NCI-H2196 treated with DMSO at 0.1 percent for 48 hours (cell line): ENCODE measurements around the gene CASP6.
"Not testable (repeated sequence)": the region's sequence is repeated elsewhere in the genome, so short reads cannot be mapped to it uniquely, and the experiment has no call there.

Experiments
- DNase-seq: peaks from one replicate; lab custom pipeline; 2025; ENCODE audit not compliant: unreplicated experiment; lab: John Stamatoyannopoulos, UW

The CASP6 gene

GRCh38 chr4:109721033-109721432 lies 17.8 kb upstream of the CASP6 start:
- no peak for DNase-seq

- no peak for DNase-seq
These were observed 16.4 kb upstream of the CASP6 start for GRCh38 chr4:109719604-109720003.

- no peak for DNase-seq
These were observed 15.5 kb upstream of the CASP6 start for GRCh38 chr4:109718759-109719158.

DNA sequence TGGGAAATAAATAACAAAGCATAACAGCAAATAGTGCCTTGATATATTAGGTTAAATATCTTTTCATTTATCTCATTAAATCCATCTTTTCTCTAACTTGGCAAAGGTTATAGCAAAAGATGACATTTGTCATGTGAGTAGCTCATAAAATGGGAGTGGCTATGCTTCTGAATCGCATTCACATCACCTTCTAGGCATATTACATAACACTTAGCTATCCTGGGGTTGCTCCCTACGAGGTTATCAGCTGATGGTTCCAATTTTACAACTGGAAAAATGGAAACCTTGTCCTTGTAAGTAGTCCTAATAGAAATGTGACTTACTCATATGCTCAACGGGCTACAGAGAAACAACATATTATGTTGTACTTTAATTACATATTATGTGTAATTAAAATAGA lies 10.3 kb upstream of the CASP6 start:
- no peak for DNase-seq

- no peak for DNase-seq
These were observed 5.7 kb upstream of the CASP6 start for GRCh38 chr4:109708990-109709389.

- DNase-seq, result no peak
These were observed 5.2 kb upstream of the CASP6 start for GRCh38 chr4:109708435-109708834.

GRCh38 chr4:109703664-109704361 lies 568 bp upstream of the CASP6 start:
- no peak for DNase-seq

DNA sequence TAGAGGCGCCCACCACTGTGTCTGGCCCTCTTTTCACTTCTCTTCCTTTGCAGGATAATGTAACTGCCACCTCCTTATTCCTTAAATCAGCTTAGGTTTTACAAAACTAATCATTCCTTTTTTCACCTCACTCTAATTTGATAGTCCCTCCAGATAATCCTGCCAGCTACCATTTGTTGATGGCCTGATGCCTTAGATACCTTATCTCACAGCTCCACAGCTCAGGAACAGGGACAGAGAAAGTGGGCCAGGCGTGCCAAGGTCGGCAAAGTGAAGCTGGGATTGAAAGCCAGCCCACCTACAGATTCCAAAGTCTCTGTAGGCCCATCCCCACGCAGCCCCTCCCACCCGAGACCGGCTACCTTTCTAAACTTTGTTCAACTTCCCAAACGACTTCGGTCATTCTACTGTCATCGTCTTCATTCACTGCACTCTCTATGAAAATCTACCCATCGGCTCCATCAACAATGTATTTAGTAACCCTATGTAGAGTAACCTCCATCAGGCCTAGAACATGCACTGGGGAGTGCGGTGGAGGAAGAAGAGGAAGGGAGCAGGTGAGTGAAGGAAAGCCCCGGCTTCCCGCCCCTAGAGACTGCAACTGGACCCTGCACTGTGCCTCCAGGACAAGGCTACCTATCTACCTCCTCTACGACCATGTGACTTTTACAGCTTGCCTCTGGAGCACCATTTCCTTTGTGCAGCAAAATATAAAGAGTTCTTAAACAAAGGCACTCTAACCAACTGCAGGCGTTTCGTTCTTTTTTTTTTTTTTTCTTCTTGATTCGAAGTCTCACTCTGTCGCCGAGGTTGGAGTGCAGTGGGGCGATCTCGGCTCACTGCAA lies 1.5 kb downstream of the CASP6 start:
- no peak for DNase-seq

DNA sequence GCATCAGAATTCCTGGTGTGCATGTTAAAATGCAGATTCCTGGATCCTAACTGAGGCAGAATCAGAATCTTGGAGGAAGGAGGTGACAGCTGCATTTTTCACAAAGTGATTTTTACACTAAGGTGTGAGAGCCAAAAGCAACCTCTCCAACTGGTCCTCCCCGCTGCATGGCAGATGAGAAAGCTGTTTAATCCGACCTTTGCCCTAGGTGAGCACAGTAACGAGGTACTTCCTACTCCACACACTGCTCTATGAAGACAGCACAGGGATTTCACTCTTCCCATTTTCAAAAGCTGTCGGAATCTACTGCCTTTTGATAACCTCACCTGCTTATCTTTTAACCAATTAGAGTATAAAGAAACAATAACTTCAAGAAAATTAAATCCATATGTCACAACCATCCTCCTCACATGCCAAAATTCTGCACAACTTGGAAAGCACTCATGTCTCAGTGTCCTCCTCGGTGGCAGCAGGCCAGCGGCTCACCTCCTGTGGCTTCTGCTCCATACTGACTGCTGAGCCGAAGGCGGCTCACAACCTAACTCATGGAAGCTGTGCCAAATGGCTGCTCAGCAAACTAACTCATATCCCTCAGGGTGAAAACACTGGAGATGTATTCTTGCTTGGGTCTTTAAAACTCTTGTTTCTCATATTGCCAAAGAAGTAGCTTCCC lies 3.6 kb downstream of the CASP6 start:
- DNase-seq, result no peak

GRCh38 chr4:109698656-109699055 lies 4.6 kb downstream of the CASP6 start:
- no peak for DNase-seq

DNA sequence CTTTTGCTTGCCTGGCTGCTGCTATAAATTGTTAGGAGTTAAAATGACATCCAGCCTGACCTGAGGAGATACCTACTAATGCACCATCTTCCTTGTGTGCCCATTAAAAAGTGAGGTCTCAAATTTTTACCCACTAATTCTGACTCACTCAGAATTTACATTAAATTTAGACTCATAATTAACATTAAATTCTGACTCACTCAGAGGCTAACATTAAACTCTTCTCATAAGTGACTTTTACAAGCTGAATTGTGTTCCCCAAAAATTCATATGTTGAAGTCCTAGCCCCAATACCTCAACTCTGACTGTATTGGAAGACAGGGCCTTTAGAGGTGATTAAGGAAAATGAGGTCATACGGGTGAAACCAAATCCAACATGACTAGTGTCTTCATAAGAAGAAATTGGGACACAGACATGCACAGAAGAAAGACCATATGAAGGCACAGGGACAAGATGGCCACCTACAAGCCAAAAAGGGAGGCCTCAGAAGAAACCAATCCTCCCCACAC lies 11.8 kb downstream of the CASP6 start:
- no peak for DNase-seq

DNA sequence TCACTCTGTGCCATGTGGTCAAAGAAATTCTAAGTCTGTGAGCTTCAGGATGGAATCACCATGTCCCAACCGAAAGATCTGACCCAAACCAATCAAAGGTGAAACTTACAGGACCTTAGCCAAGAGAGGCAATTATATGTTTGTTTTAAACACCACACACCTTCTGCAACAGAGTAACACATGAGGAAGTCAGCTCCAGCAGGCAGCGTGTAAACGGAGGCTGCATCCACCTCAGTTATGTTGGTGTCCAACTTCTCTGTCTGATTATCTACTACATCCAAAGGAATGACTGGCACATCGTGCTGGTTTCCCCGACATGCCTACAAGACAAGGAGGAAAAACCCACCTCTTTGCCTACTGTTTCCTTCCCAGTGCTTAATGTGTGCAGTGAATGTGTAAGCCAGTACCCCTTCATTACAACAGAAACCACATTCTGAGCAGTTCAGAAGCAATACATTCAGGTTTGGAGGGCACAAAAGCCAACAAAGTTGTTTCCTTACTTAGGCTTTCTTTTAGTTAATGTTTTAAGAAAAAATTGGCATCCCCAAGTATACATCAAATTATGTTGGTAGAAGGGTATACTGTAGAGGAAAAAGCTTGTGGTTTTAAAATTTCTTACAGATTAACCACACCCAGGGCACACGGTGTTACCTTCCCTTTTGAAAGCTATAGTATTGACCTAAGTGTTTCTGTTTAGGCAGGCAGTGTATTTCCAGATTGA lies 12.4 kb downstream of the CASP6 start:
- no peak for DNase-seq

- DNase-seq, result no peak
These were observed 18.5 kb downstream of the CASP6 start for GRCh38 chr4:109684727-109685126.

GRCh38 chr4:109683621-109684253 lies 19.5 kb downstream of the CASP6 start:
- no peak for DNase-seq

DNA sequence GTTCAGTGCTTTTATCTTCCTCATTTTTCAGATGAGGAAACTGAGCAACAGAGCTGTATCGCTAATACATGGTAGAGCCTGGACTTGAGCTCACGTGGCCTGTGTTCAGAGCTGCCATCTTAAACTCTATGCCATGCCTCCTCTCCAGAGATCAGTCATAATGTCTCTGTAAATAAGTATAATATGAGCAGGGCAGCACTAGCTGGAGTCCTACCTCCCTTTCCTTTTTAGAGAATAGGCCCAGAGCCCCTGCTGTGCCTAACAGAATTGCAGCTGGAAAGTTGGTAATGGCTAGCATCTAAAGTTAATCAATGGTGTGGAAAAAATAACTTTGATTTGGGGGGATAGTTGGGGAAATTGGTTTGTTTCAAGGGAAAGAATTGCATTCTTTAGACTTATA lies 20.4 kb downstream of the CASP6 start:
- DNase-seq, result no peak

DNA sequence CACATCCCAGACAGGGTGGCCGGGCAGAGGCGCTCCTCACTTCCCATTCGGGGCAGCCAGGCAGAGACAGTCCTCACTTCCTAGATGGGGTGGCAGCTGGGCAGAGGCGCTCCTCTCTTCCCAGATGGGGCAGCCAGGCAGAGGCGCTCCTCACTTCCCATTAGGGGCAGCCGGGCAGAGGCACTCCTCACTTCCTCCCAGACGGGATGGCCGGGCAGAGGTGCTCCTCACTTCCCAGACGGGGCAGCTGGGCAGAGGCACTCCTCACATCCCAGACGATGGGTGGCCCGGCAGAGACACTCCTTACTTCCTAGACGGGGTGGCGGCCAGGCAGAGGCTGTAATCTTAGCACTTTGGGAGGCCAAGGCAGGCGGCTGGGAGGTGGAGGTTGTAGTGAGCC lies 24.3 kb downstream of the CASP6 start:
- not testable (repeated sequence) for DNase-seq

DNA sequence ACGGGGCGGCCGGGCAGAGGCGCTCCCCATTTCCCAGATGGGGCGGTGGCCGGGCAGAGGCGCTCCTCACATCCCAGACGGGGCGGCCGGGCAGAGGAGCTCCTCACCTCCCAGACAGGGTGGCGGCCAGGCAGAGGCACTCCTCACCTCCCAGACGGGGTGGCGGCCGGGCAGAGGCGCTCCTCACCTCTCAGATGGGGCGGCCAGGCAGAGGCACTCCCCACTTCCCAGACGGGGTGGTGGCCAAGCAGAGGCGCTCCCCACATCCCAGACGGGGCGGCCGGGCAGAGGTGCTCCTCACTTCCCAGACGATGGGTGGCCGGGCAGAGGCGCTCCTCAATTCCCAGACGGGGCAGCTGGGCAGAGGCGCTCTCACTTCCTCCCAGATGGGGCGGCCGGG lies 24.8 kb downstream of the CASP6 start:
- DNase-seq, result not testable (repeated sequence)

DNA sequence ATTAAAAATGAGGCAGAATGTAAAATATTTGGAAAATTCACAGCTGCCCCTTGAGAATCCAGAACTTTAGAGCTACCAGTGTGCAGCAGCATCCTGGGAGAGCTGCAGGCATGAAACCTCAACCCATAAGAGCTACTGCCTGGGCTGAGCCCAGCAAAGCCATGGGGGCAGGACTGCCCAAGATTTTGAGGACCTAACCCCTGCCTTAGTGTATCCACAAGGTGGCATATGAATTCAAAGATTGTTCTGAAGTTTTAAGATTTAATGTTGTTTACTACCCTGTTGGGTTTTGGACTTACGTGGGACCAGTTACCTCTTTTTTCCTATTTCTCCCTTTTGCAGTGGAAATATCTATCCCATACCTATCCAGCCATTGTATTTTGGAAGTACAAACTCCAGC lies 26.4 kb downstream of the CASP6 start:
- no peak for DNase-seq

DNA sequence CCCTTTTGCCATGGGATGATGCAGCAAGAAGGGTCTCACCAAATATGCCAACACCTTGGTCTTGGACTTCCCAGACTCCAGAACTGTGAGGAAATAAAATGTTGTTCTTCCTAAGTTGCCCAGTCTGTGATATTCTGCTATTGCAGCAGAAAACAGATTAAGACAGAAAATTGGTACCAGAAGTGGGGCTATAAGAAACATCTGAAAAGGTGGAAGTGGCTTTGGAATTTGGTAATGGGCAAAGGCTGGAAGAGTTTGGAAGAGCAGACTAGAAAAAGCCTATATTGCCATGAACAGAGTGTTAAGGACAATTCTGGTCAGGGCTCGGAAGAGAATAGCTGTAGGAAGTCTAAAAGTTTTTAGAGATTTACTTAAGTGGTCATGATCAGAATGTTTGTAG lies 27.4 kb downstream of the CASP6 start:
- no peak for DNase-seq

DNA sequence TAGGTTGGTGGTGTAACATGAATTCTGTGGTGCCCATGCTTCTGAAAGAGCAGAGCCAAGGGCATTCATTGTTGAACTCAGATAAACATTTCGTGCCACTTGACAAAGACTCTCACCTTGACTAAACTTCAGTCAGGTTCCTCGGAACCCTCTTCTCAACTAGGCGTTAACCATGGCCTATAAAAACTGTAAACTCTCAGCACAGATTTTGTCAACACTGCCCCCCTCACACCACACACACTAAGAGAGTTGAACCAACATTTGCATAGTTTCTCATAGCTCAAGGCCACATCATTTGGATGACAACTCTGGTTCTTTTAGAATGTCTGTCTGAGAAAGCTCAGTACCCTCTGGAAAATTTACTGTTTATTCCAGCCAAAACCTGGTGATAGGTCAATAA lies 28.1 kb downstream of the CASP6 start:
- DNase-seq, result no peak

DNA sequence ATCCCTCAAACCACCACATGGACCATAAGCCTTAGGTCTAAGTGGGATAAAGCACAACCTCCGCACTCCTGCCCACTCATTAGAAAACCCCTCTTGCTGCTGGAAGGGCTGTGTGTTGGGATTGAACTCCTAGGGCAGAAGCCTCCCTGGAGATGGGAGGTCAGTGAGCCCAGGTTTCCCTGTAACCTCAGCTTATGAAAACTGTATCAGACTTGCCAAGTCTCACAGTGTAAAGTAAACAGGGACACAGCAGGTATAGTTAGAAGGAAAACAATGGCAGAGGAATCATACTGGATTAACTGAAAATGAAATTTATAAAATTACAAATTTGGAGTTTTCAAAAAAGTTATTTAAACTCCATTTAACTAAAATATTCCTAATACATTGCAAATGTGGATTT lies 29.9 kb downstream of the CASP6 start:
- no peak for DNase-seq
